Measurements from ENCODE around the gene SHISA7. TPM values are rescaled to one million over a fixed set of nuclear protein-coding genes. Genes with fewer than 3 reads are reported as not detected.

SHISA7 gene
- polyA plus RNA-seq, 3 donors = 0.01 TPM; not detected in 2

DNA sequence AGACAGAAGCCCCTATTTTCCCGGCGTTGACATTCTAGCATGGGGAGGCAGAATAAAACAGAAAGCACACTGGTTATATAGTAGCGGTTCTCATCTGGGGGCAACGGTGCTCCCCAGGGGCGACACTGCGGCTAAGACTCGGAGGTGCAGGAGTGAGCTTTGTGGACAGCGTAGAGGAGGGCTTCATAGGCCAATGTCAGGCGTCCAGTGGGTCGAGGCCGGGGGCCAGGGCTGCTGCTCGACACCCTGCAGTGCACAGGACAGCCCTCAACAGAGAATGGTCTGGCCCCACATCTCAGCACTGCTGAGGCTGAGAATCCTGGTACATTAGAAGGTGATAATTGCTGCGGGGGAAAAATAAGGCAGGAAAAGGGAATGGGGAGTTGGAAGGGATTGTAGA lies 34.8 kb upstream of the SHISA7 start:
- H2AFZ ChIP-seq (ENCODE audit: insufficient read depth, low read depth, low read length, poor library complexity, severe bottlenecking) = no peak overlapping the region
- H3K9me3 ChIP-seq (replicated peaks in 1 of 2; ENCODE audit: control insufficient read depth in 1 of 2, insufficient read depth in 1 of 2, low read length in 2 of 2) = no peaks in the 10 kb centered on the region
- Mint-ChIP-seq H3K27ac (peak overlapping the region in 2 of 7 donors; percentile 5 to 93), H3K4me3 (peak overlapping the region in 1 of 2 donors; percentile 85), H3K36me3 (peaks cover 12 to 17% of the 10 kb centered on the region in 2 donors), H3K4me1 (peaks cover 35% of the 10 kb centered on the region), H3K27me3 (ENCODE audit: low read depth in 3 of 3) (no peaks in the 10 kb centered on the region), H3K9me3 (peaks cover 0 to 2% (median 0%) of the 10 kb centered on the region in 7 donors)
- intact Hi-C loops (cut with micrococcal nuclease) = loop anchor here in 1 of 2 donors (2.0 kb wide), 1 partner anchor 15 kb away; no protein-coding TSS in a partner anchor
- no peak overlapping the region for H3K9ac ChIP-seq (ENCODE audit: insufficient read depth, low read length, poor library complexity, severe bottlenecking)
- no peaks in the 10 kb centered on the region for H3K27me3 ChIP-seq (ENCODE audit: control insufficient read depth in 2 of 2, insufficient read depth in 2 of 2, low read length in 2 of 2)
- TF ChIP-seq, protein P1, sequence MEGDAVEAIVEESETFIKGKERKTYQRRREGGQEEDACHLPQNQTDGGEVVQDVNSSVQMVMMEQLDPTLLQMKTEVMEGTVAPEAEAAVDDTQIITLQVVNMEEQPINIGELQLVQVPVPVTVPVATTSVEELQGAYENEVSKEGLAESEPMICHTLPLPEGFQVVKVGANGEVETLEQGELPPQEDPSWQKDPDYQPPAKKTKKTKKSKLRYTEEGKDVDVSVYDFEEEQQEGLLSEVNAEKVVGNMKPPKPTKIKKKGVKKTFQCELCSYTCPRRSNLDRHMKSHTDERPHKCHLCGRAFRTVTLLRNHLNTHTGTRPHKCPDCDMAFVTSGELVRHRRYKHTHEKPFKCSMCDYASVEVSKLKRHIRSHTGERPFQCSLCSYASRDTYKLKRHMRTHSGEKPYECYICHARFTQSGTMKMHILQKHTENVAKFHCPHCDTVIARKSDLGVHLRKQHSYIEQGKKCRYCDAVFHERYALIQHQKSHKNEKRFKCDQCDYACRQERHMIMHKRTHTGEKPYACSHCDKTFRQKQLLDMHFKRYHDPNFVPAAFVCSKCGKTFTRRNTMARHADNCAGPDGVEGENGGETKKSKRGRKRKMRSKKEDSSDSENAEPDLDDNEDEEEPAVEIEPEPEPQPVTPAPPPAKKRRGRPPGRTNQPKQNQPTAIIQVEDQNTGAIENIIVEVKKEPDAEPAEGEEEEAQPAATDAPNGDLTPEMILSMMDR (IDR thresholded peaks at IDR 0.05) = no peak
- H3K36me3 ChIP-seq (replicated peaks in 1 of 2; ENCODE audit: control insufficient read depth in 1 of 2, insufficient read depth in 2 of 2, low read length in 2 of 2) = peaks cover 10 to 14% of the 10 kb centered on the region in 2 donors
- no peak for DNase-seq
- H3K4me1 ChIP-seq (ENCODE audit: control insufficient read depth in 1 of 2, insufficient read depth in 2 of 2, low read length in 2 of 2) = peaks cover 16 to 21% of the 10 kb centered on the region in 2 donors
- no peak overlapping the region for H3K27ac ChIP-seq (ENCODE audit: low read depth in 1 of 2, low read length in 2 of 2)
- peaks cover 23% of the 10 kb centered on the region for H3K79me2 ChIP-seq (ENCODE audit: insufficient read depth, low read length)
- peaks cover 31% of the 10 kb centered on the region for H4K20me1 ChIP-seq (ENCODE audit: insufficient read depth, low read length)
- peak overlapping the region in 1 of 3 experiments; percentile 95 for H3K4me3 ChIP-seq (replicated peaks in 1 of 3; ENCODE audit: low read depth in 2 of 3, low read length in 3 of 3)
- H3K4me2 ChIP-seq (replicated peaks; ENCODE audit: extremely low read depth, low read length, poor library complexity, severe bottlenecking) = peak overlapping the region; percentile 77
- WGBS (ENCODE audit: insufficient coverage) = 95% methylated on average over 13 of the region's 13 CpGs

DNA sequence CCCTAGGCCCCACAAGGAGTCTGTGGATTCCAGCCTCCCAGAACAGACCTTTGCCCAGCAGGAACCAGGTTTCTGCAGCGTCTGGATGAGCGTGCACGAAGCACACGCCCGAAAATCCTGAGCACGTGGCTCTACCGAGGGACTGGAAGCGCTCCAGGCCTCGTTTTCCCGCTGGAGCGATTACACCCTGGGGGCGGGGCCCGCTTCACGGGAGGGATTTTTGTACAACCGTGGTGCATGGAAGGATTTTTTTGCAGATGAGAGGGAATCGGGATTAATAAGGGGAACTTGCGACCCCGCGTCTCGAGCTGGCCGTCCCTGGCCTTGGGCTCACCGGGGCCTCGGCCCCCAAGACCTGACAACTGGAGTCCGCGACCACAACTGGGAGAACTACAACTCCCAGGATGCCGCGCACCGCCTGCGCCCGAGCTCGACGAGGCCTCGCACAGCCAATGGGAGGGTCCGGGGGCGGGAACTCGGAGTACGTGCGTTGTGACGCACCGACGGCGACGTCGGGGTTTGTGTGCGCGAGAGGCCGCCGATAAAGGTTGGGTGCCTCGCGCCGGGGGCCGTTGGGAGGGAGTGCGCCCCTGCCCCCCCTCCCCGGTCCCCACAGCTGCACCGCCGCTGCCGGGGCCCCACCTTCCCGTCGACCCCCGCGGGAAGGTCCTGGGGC lies 33.1 kb upstream of the SHISA7 start, which contains the start of gene ZNF628:
TSS of gene ZNF628 (plus strand) at position 518 of the 676 bp plus-strand sequence. CDS start 3,294 bp downstream, outside the sequence.
- Histone ChIP-seq H3K4me3 (replicated peaks in 1 of 3; ENCODE audit: low read depth in 2 of 3, low read length in 3 of 3) (peak within 1 kb of the TSS; percentile 59 to 95 (median 84)), H3K36me3 (replicated peaks in 1 of 2; ENCODE audit: control insufficient read depth in 1 of 2, insufficient read depth in 2 of 2, low read length in 2 of 2) (peaks cover 3 to 6% of the 10 kb centered on the region in 2 donors), H2AFZ (ENCODE audit: insufficient read depth, low read depth, low read length, poor library complexity, severe bottlenecking) (peak within 1 kb of the TSS; percentile 89), H3K79me2 (ENCODE audit: insufficient read depth, low read length) (peaks cover 23% of the 10 kb centered on the region), H3K4me1 (ENCODE audit: control insufficient read depth in 1 of 2, insufficient read depth in 2 of 2, low read length in 2 of 2) (peaks cover 16 to 21% of the 10 kb centered on the region in 2 donors), H4K20me1 (ENCODE audit: insufficient read depth, low read length) (peaks cover 31% of the 10 kb centered on the region), H3K9me3 (replicated peaks in 1 of 2; ENCODE audit: control insufficient read depth in 1 of 2, insufficient read depth in 1 of 2, low read length in 2 of 2) (no peaks in the 10 kb centered on the region), H3K9ac (ENCODE audit: insufficient read depth, low read length, poor library complexity, severe bottlenecking) (peak within 1 kb of the TSS; percentile 42), H3K27me3 (ENCODE audit: control insufficient read depth in 2 of 2, insufficient read depth in 2 of 2, low read length in 2 of 2) (no peaks in the 10 kb centered on the region), H3K4me2 (replicated peaks; ENCODE audit: extremely low read depth, low read length, poor library complexity, severe bottlenecking) (peak within 1 kb of the TSS; percentile 77), H3K27ac (ENCODE audit: low read depth in 1 of 2, low read length in 2 of 2) (peak within 1 kb of the TSS; percentile 52 to 78)
- DNase-seq = peak; percentile 93 to 98 (median 97)
- Mint-ChIP-seq H3K4me3 (peak within 1 kb of the TSS; percentile 85 to 95), H3K9me3 (peaks cover 0 to 2% (median 0%) of the 10 kb centered on the region in 7 donors), H3K27ac (peak within 1 kb of the TSS; percentile 87 to 95 (median 93)), H3K27me3 (ENCODE audit: low read depth in 3 of 3) (peaks cover 0 to 4% (median 0%) of the 10 kb centered on the region in 3 donors), H3K4me1 (peaks cover 35% of the 10 kb centered on the region), H3K36me3 (peaks cover 6 to 8% of the 10 kb centered on the region in 2 donors)
- WGBS (ENCODE audit: insufficient coverage) = under 1% methylated on average over 40 of the region's 61 CpGs
- TF ChIP-seq, protein P1 (IDR thresholded peaks at IDR 0.05) = no peak
- intact Hi-C loops (cut with micrococcal nuclease) = loop anchor here in 1 of 2 donors (2.0 kb wide), 1 partner anchor 13 kb away; no protein-coding TSS in a partner anchor

Measured in CD14-positive monocyte (primary cell).